H1 (cell line): ENCODE measurements around the gene MSI2. TPM values are rescaled to one million over a fixed set of nuclear protein-coding genes. Genes with fewer than 3 reads are reported as not detected.

Experiments used
- CTCF ChIA-PET: fragments of 300-600 bp; sonication (Branson Sonifier 250); formaldehyde crosslinking; loops from one replicate; lab custom pipeline; 2021; ENCODE audit not compliant: partially characterized antibody; lab: Charles Lee
- POLR2A ChIA-PET: fragments of 300-600 bp; sonication (Branson Sonifier 250); formaldehyde crosslinking; loops from one replicate; lab custom pipeline; 2021; ENCODE audit warnings: inconsistent platforms; ENCODE audit not compliant: partially characterized antibody; lab: Charles Lee
- DNase-seq, 2 experiments: peaks; one replicate each; pipeline versions ENCODE4 v3.0.0 to v3.0.0-alpha.2; 2010 to 2022; ENCODE audit warnings: low spot score in 2 of 2, low read depth in 1 of 2, mixed read lengths in 1 of 2
- FAIRE-seq: peaks from 2 replicates; lab custom pipeline; 2011; peaks lifted over from hg19 to GRCh38; lab: Jason Lieb, UNC
- H2AFZ ChIP-seq: 2 replicates; pipeline ENCODE4 v1.8.1; 2012; ENCODE audit warnings: low read length, inconsistent platforms
- H2AK5ac ChIP-seq: 2 replicates; pipeline ENCODE4 v1.6.1; 2013; ENCODE audit warnings: low read depth, low read length
- H2BK120ac ChIP-seq: replicated peaks from 2 replicates; pipeline ENCODE3; 2013; ENCODE audit warnings: low read depth, low read length, inconsistent platforms
- H2BK12ac ChIP-seq: 2 replicates; pipeline ENCODE4 v1.6.1; 2013; ENCODE audit warnings: low read depth, low read length
- H2BK15ac ChIP-seq: 2 replicates; pipeline ENCODE4 v1.6.1; 2013; ENCODE audit warnings: low read length
- H2BK20ac ChIP-seq: 2 replicates; pipeline ENCODE4 v1.6.1; 2013; ENCODE audit warnings: low read length
- H2BK5ac ChIP-seq: 2 replicates; pipeline ENCODE4 v1.6.1; 2013; ENCODE audit warnings: low read depth, low read length
- H3K14ac ChIP-seq: 2 replicates; pipeline ENCODE4 v1.6.1; 2013; ENCODE audit warnings: inconsistent platforms; ENCODE audit not compliant: insufficient read length
- H3K18ac ChIP-seq: 2 replicates; pipeline ENCODE4 v1.6.1; 2013; ENCODE audit warnings: low read length; ENCODE audit errors: extremely low read depth
- H3K23ac ChIP-seq: 2 replicates; pipeline ENCODE4 v1.6.1; 2013; ENCODE audit warnings: inconsistent platforms; ENCODE audit not compliant: insufficient read length
- H3K23me2 ChIP-seq: 2 replicates; pipeline ENCODE4 v1.6.1; 2013; ENCODE audit warnings: low read depth, low read length
- H3K27ac ChIP-seq: 2 replicates; pipeline ENCODE4 v1.6.1; 2011; ENCODE audit warnings: low read depth, low read length, inconsistent platforms
- H3K27me3 ChIP-seq, 4 experiments: replicated peaks in 1 of 4; 1 replicate in 1 of 4; 2 replicates in 3 of 4; pipeline versions ENCODE4 v1.6.1 to v1.8.1; 2011 to 2013; ENCODE audit warnings: low read length in 3 of 4, mild to moderate bottlenecking in 3 of 4, inconsistent platforms in 2 of 4, mixed read lengths in 2 of 4, moderate library complexity in 1 of 4; ENCODE audit not compliant: control insufficient read depth in 3 of 4, insufficient read depth in 3 of 4; ENCODE audit errors: extremely low read depth in 1 of 4
- H3K36me3 ChIP-seq, 4 experiments: 2 replicates each; pipeline versions ENCODE4 v1.6.1 to v1.8.1; 2011 to 2013; ENCODE audit warnings: mild to moderate bottlenecking in 4 of 4, low read length in 3 of 4, moderate library complexity in 2 of 4, control low read depth in 1 of 4, inconsistent platforms in 1 of 4; ENCODE audit not compliant: insufficient read depth in 4 of 4, control insufficient read depth in 2 of 4
- H3K4ac ChIP-seq: replicated peaks from 2 replicates; pipeline ENCODE3; 2013; ENCODE audit warnings: low read length, low read depth, mixed read lengths, inconsistent platforms; ENCODE audit not compliant: insufficient read length
- H3K4me1 ChIP-seq, 4 experiments: replicated peaks in 1 of 4; 1 replicate in 1 of 4; 2 replicates in 3 of 4; pipeline versions ENCODE4 v1.6.1 to v1.8.1; 2011 to 2013; ENCODE audit warnings: low read length in 3 of 4, inconsistent platforms in 2 of 4, mixed read lengths in 1 of 4; ENCODE audit not compliant: insufficient read depth in 4 of 4, control insufficient read depth in 3 of 4
- H3K4me2 ChIP-seq, 2 experiments: 2 replicates each; pipeline versions ENCODE4 v1.6.1 to v1.8.1; 2011 to 2013; ENCODE audit warnings: low read depth in 2 of 2, low read length in 2 of 2, control low read depth in 1 of 2, inconsistent platforms in 1 of 2, mild to moderate bottlenecking in 1 of 2; ENCODE audit not compliant: insufficient read depth in 1 of 2
- H3K4me3 ChIP-seq, 4 experiments: fragments of 200-600, 300-600 bp in 1 of 4; sonication (generic), shearing (Covaris generic), sonication (Bioruptor Twin) in 1 of 4; 2 replicates each; pipeline versions ENCODE4 v1.5.1 to v1.8.1; 2011 to 2016; ENCODE audit warnings: low read length in 4 of 4, low read depth in 3 of 4, control low read depth in 2 of 4, inconsistent platforms in 2 of 4, mild to moderate bottlenecking in 2 of 4, mixed read lengths in 1 of 4, moderate library complexity in 1 of 4; ENCODE audit not compliant: insufficient read depth in 2 of 4; ENCODE audit errors: extremely low read depth in 1 of 4
- H3K56ac ChIP-seq: replicated peaks from 2 replicates; pipeline ENCODE3; 2013; ENCODE audit warnings: low read depth, mild to moderate bottlenecking, mixed read lengths, low read length, inconsistent platforms; ENCODE audit not compliant: insufficient read length
- H3K79me1 ChIP-seq: 2 replicates; pipeline ENCODE4 v1.6.1; 2013; ENCODE audit warnings: low read depth, low read length, control low read depth
- H3K79me2 ChIP-seq, 2 experiments: 2 replicates each; pipeline versions ENCODE4 v1.6.1 to v1.8.1; 2012 to 2013; ENCODE audit warnings: low read length in 2 of 2, mild to moderate bottlenecking in 2 of 2, inconsistent platforms in 1 of 2; ENCODE audit not compliant: insufficient read depth in 2 of 2, control insufficient read depth in 1 of 2
- H3K9ac ChIP-seq, 4 experiments: replicated peaks in 1 of 4; 1 replicate in 1 of 4; 2 replicates in 3 of 4; pipeline versions ENCODE4 v1.6.1 to v1.8.1; 2011 to 2013; ENCODE audit warnings: low read depth in 3 of 4, low read length in 3 of 4, control low read depth in 2 of 4, mild to moderate bottlenecking in 2 of 4, moderate library complexity in 2 of 4, inconsistent platforms in 1 of 4; ENCODE audit errors: extremely low read depth in 1 of 4
- H3K9me3 ChIP-seq, 2 experiments: 2 replicates each; pipeline versions ENCODE4 v1.6.1 to v1.8.1; 2012 to 2013; ENCODE audit warnings: mild to moderate bottlenecking in 2 of 2, moderate library complexity in 2 of 2, control low read depth in 1 of 2, inconsistent platforms in 1 of 2, low read depth in 1 of 2, low read length in 1 of 2, mixed read lengths in 1 of 2; ENCODE audit not compliant: insufficient read depth in 2 of 2
- H4K20me1 ChIP-seq, 2 experiments: replicated peaks in 1 of 2; 2 replicates each; pipeline versions ENCODE3 to v1.8.1; 2011 to 2013; ENCODE audit warnings: inconsistent platforms in 2 of 2, low read length in 2 of 2, mild to moderate bottlenecking in 1 of 2; ENCODE audit not compliant: insufficient read depth in 2 of 2, control insufficient read depth in 1 of 2
- H4K5ac ChIP-seq: 2 replicates; pipeline ENCODE4 v1.6.1; 2013; ENCODE audit warnings: low read length, low read depth, mixed read lengths, inconsistent platforms; ENCODE audit not compliant: insufficient read length
- H4K8ac ChIP-seq: 2 replicates; pipeline ENCODE4 v1.8.0; 2013; ENCODE audit warnings: mild to moderate bottlenecking, moderate library complexity, low read length, inconsistent platforms; ENCODE audit not compliant: insufficient read depth; ENCODE audit errors: extremely low read depth
- H4K91ac ChIP-seq: replicated peaks from 2 replicates; pipeline ENCODE3; 2013; ENCODE audit warnings: low read length, mixed read lengths, inconsistent platforms; ENCODE audit not compliant: insufficient read length
- HDAC2 ChIP-seq, 2 experiments: fragments of 300-600 bp in 1 of 2; sonication (generic) in 1 of 2; IDR thresholded peaks; 2 replicates each; pipeline ENCODE4 v1.6.1; 2011 to 2012; ENCODE audit warnings: low read depth in 2 of 2, low read length in 2 of 2, mild to moderate bottlenecking in 2 of 2, moderate library complexity in 2 of 2, borderline replicate concordance in 1 of 2, inconsistent platforms in 1 of 2
- KDM5A ChIP-seq: fragments of 200-600 bp; IDR thresholded peaks from 2 replicates; pipeline ENCODE4 v1.7.1; 2012; ENCODE audit warnings: mild to moderate bottlenecking, low read length, inconsistent platforms, mixed read lengths
- POLR2AphosphoS5 ChIP-seq: IDR thresholded peaks from 2 replicates; pipeline ENCODE4 v1.6.1; 2011; ENCODE audit warnings: low read depth, low read length
- WGBS, 2 experiments: shearing (Covaris generic) in 1 of 2; methylation state at CpG; one replicate each; pipeline versions ENCODE4 v1.1.6 to v1.1.7; 2013 to 2015; ENCODE audit warnings: low lambda C conversion rate in 2 of 2, mixed read lengths in 2 of 2, inconsistent platforms in 1 of 2, low coverage in 1 of 2, missing lambda C conversion rate in 1 of 2; ENCODE audit not compliant: insufficient replicate concordance in 2 of 2, insufficient coverage in 1 of 2, insufficient read length in 1 of 2; ENCODE audit errors: extremely low coverage in 1 of 2, missing lambda C conversion rate in 1 of 2; 5-methylcytosine and 5-hydroxymethylcytosine counted together
- polyA plus RNA-seq, 7 experiments: library from polyadenylated mRNA; depleted of rRNA in 3 of 7; stranded (reverse) in 5 of 7; unstranded in 2 of 7; fragments of >200 nt in 5 of 7; fragments of 200-250 nt in 2 of 7; gene quantifications; 1 replicate in 5 of 7; 2 replicates in 1 of 7; 4 replicates in 1 of 7; pipeline versions ENCODE4 v1.2.1 to v1.2.3, GENCODE V29; 2011 to 2013; ENCODE audit warnings: missing spikeins in 2 of 7, mixed read lengths in 2 of 7
- total RNA-seq: library from RNA; stranded (reverse); fragmentation: NEBNext Ultra II Directional; extraction: Animal tissue kit (Norgen Biotek cat#: 25700); gene quantifications from 2 replicates; pipeline ENCODE4 v1.2.1, GENCODE V29; 2021

Gene MSI2
- total and polyA plus RNA-seq, 2 of the 8 experiments (the other 6 are each of a cell fraction or from before 2014, with no cell fraction given) = 36.7 to 80.6 TPM

DNA sequence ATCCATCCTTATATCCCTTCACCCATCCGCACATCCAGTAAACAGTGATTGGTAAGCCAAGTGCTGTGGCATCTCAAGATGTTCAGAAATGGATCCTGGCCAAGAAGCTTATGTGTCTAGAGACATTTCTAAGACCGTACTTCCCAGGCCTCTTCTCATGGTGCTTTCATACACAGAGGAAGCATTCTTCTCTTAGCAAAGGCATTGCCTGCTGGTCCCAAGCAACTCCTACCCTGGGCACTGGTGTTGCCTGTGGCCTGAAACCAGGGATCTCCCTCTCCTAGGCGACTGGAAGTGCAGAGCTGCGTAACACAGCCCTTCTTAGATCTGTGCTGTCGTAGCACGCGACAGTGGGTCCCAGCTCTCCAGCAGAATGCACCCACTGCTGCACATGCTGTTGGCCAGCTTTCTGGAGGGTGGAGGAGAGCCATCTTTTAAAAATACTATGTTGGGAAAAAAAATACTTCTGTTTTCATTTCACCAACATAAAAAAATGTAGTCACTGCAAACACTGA lies 305.9 kb downstream of the MSI2 start:
- ChIA-PET CTCF (interaction anchor here (0.6 to 1.8 kb wide), 7 partner anchors 10 to 447 kb away, joined by 3 to 5 read pairs (median 3); no protein-coding TSS in a partner anchor), POLR2A (no interaction called here)
- no peak overlapping the region for H3K4me2 ChIP-seq
- no peak overlapping the region for H3K4me3 ChIP-seq
- H3K27ac ChIP-seq = no peak overlapping the region
- H2BK15ac ChIP-seq = no peak overlapping the region
- no peak overlapping the region for H3K9ac ChIP-seq
- 94% methylated on average over 7 of the region's 7 CpGs; no CpG with 5 or more reads in 1 of the 2 experiments for WGBS, 2 experiments
- no peak overlapping the region for H2BK120ac ChIP-seq
- 0 out of 7 replicates have a peak, but pooled peaks cover 0 to 2% (median 0%) of the 10 kb centered on the region in 4 experiments for H3K27me3 ChIP-seq
- H3K14ac ChIP-seq = no peak overlapping the region
- no peak overlapping the region for H4K5ac ChIP-seq
- no peak overlapping the region for H3K18ac ChIP-seq
- H3K4me1 ChIP-seq = peaks cover 0 to 5% (median 0%) of the 10 kb centered on the region in 4 experiments; a peak in 2 of 7 replicates
- no peak overlapping the region for H3K23ac ChIP-seq
- H3K36me3 ChIP-seq = no peaks in the 10 kb centered on the region
- no peaks in the 10 kb centered on the region for H3K9me3 ChIP-seq
- no peak overlapping the region for H2BK20ac ChIP-seq
- no peak for FAIRE-seq
- H2AK5ac ChIP-seq = no peak overlapping the region
- H3K4ac ChIP-seq = no peak overlapping the region
- H3K79me1 ChIP-seq = no peaks in the 10 kb centered on the region; the same call in 1 of the 2 replicates
- H2BK5ac ChIP-seq = no peak overlapping the region
- H2AFZ ChIP-seq = no peak overlapping the region
- no peaks in the 10 kb centered on the region; the same call in 1 of the 2 replicates for H3K23me2 ChIP-seq
- no peaks in the 10 kb centered on the region for H3K79me2 ChIP-seq
- no peak overlapping the region; the same call in 1 of the 2 replicates for H4K8ac ChIP-seq
- DNase-seq = no peak
- H3K56ac ChIP-seq = no peak overlapping the region
- H4K91ac ChIP-seq = no peak overlapping the region
- peaks cover 0 to 2% of the 10 kb centered on the region in 2 experiments for H4K20me1 ChIP-seq
- no peak overlapping the region for H2BK12ac ChIP-seq
- TF ChIP-seq KDM5A (no peak), HDAC2 (IDR thresholded peaks at IDR 0.05; ENCODE audit: borderline replicate concordance in 1 of 2, low read depth in 2 of 2, low read length in 2 of 2) (no peak), POLR2AphosphoS5 (no peak)
